Osteocyte (in vitro differentiated cells): ENCODE measurements around the gene UQCRHL. TPM values are rescaled to one million over a fixed set of nuclear protein-coding genes. Genes with fewer than 3 reads are reported as not detected.
A peak's percentile ranks its signal among the peaks of the same experiment; 100 is the strongest.
"Not testable (repeated sequence)": the region's sequence is repeated elsewhere in the genome, so short reads cannot be mapped to it uniquely, and the experiment has no call there.

ENCODE experiments used
- DNase-seq: peaks from one replicate; pipeline ENCODE4 v3.0.0; 2021; ENCODE audit warnings: mixed read lengths; ENCODE audit not compliant: unreplicated experiment; ENCODE audit errors: extremely low spot score
- H3K27ac Mint-ChIP-seq: one replicate; pipeline ENCODE4 v1.8.0; 2021; ENCODE audit warnings: mild to moderate bottlenecking, mixed read lengths; ENCODE audit not compliant: unreplicated experiment
- H3K27me3 Mint-ChIP-seq: one replicate; pipeline ENCODE4 v1.8.0; 2021; ENCODE audit warnings: mixed read lengths; ENCODE audit not compliant: unreplicated experiment
- H3K36me3 Mint-ChIP-seq: one replicate; pipeline ENCODE4 v1.8.0; 2021; ENCODE audit warnings: mixed read lengths; ENCODE audit not compliant: unreplicated experiment
- H3K4me1 Mint-ChIP-seq: one replicate; pipeline ENCODE4 v1.8.0; 2021; ENCODE audit warnings: mixed read lengths; ENCODE audit not compliant: unreplicated experiment
- H3K4me3 Mint-ChIP-seq: one replicate; pipeline ENCODE4 v1.8.0; 2021; ENCODE audit warnings: mild to moderate bottlenecking, moderate library complexity, mixed read lengths; ENCODE audit not compliant: unreplicated experiment
- H3K9me3 Mint-ChIP-seq: one replicate; pipeline ENCODE4 v1.8.0; 2021; ENCODE audit warnings: mixed read lengths; ENCODE audit not compliant: unreplicated experiment
- CTCF ChIP-seq: fragments of 200-600 bp; sonication (generic); IDR thresholded peaks from 2 replicates; pipeline ENCODE4 v1.5.0; 2021; ENCODE audit warnings: antibody characterized with exemption, mild to moderate bottlenecking, moderate library complexity
- total RNA-seq: library from RNA; stranded (reverse); gene quantifications from 2 replicates; pipeline ENCODE4 v1.2.1, GENCODE V29; 2021

Gene UQCRHL
- total RNA-seq, 1 donor from 2014 or later, result 1.6 TPM

DNA sequence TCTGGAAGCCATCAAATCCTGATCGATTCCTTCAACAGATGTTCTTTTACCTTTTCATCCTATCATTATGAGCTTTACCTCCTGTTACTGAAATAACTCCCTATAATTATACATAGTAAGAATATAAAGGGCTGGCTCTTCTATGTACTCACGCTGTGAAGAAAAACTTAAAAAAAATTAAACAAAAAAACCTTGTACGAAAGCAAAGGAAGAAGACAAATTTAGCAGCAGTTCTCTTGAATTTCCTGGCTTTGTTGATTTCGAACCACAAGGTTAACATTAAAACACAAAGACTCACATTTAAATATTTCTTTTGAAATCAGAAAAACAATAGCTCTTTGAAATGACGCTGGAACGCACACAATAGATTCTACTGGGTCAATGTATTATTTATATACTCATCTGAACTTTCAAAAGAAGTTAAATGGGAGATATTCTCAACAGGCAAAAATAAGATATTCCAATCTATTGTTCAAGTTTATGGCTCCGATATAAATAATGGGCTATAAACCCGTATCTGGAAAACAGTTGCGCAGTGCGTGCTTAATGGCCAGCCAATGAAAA is 26.5 kb upstream of the UQCRHL start:
- Mint-ChIP-seq H3K27me3 (no peaks in the 10 kb centered on the region), H3K27ac (peak overlapping the region; percentile 99), H3K9me3 (no peaks in the 10 kb centered on the region), H3K4me3 (peak overlapping the region; percentile 93), H3K36me3 (peaks cover 1% of the 10 kb centered on the region), H3K4me1 (peaks cover 30% of the 10 kb centered on the region)
- TF ChIP-seq CTCF, result no peak
- DNase-seq, result no peak

DNA sequence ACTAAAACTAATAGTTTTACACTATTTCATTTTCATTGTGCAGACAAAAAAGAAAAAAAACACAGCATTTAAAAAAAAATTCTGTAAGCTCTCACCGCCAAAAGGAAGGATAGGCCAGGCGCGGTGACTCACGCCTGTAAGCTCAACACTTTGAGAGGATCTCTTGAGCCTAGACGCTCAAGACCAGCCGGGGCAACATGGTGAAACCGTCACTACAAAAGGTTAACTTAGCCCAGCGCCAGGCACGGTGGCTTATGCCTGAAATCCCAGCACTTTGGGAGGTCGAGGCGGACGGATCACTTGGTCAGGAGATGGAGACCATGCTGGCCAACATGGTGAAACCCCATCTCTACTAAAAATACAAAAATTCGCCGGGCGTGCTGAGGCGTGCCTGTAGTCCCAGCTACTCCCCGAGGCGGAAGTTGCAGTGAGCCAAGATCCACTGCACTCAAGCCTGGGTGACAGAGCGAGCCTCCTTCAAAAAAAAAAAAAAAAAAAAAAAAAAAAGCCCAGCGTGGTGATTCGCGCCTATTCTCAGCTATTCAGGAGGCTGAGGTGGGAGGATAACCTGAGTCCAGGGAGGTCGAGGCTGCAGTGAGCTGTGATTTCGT is 25.7 kb upstream of the UQCRHL start:
- Mint-ChIP-seq H3K4me3 (peak overlapping the region; percentile 93), H3K27me3 (no peaks in the 10 kb centered on the region), H3K36me3 (peaks cover 1% of the 10 kb centered on the region), H3K4me1 (peaks cover 30% of the 10 kb centered on the region), H3K27ac (peak overlapping the region; percentile 99), H3K9me3 (no peaks in the 10 kb centered on the region)
- DNase-seq, result no peak
- no peak for TF ChIP-seq CTCF

DNA sequence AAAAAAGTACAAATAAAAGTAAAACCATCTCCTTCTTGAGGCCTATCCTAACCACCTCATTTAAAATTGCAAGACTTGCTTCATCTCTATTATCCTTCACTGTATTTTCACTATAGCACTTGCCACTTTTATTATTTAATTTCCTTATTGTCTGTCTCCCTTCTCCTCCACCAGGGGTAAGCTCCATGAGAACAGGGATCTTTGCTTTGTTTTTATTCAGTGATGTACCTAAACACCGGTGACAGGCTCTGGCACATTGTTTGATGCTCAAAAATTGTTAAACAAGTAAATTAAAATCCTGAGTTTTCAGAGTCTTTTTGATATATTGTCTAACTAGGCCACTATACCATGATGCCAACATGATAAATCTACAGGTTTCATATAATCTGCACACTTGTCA is 22.8 kb upstream of the UQCRHL start:
- no peak for DNase-seq
- no peak overlapping the region for H3K27ac Mint-ChIP-seq
- no peak for TF ChIP-seq CTCF
- no peaks in the 10 kb centered on the region for H3K27me3 Mint-ChIP-seq
- H3K4me3 Mint-ChIP-seq, result no peak overlapping the region
- H3K36me3 Mint-ChIP-seq, result peaks cover 1% of the 10 kb centered on the region
- H3K4me1 Mint-ChIP-seq, result peaks cover 36% of the 10 kb centered on the region
- H3K9me3 Mint-ChIP-seq, result no peaks in the 10 kb centered on the region

DNA sequence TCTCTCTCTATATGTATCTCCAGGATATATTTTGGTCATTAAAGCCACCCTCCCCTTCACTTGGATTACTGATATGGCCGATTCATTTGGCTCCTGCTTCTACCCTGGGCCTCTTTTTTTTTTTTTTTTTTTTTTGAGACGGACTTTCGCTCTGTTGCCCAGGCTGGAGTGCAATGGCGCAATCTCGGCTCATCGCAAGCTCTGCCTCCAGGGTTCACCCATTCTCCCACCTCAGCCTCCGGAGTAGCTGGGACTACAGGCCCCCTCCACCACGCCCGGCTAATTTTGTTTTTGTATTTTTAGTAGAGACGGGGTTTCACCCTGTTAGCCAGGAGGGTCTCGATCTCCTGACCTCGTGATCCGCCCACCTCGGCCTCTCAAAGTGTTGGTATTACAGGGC is 21.5 kb upstream of the UQCRHL start:
- H3K4me1 Mint-ChIP-seq, result peaks cover 36% of the 10 kb centered on the region
- H3K36me3 Mint-ChIP-seq, H3K4me3 Mint-ChIP-seq, H3K9me3 Mint-ChIP-seq, DNase-seq, H3K27ac Mint-ChIP-seq, H3K27me3 Mint-ChIP-seq: not testable (repeated sequence)

- H3K27ac Mint-ChIP-seq, DNase-seq, H3K27me3 Mint-ChIP-seq, H3K4me3 Mint-ChIP-seq, H3K36me3 Mint-ChIP-seq, H3K9me3 Mint-ChIP-seq: not testable (repeated sequence)
- peaks cover 25% of the 10 kb centered on the region for H3K4me1 Mint-ChIP-seq
Observed at GRCh38 chr1:15827567-15827966, 20.1 kb upstream of the UQCRHL start.

DNA sequence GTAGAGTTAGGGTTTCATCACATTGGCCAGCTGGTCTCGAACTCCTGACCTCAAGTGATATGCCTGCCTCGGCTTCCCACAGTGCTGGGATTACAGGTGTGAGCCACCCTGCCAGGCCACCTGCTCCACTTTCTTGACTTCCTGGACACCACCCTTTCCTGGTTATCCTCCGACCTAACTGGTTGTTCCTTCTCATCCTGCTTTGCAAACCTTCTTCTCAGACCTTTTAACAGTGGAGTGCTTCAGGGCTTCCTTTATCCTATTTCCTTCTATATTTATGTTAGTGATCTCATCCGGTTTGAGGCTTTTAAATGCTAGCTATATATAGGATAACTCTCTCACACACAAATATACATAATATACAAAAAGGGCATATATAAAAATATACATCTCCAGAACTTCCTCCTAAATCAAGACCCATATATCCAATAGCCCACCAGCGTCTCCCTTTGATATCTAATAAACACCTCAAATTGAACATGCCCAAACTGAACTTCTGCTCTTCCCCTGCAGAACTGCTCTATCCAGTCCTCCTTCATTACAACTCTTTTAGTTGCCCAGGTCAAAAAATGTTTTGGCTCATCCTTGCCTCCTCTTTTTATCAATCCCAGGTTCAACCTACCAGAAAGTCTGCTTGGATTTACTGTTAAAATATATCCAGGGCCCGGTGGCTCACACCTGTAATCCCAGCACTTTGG is 19.5 kb upstream of the UQCRHL start:
- no peak for DNase-seq
- Mint-ChIP-seq H3K36me3 (peaks cover 1% of the 10 kb centered on the region), H3K9me3 (no peaks in the 10 kb centered on the region), H3K27ac (no peak overlapping the region), H3K4me3 (no peak overlapping the region), H3K27me3 (no peaks in the 10 kb centered on the region), H3K4me1 (peaks cover 25% of the 10 kb centered on the region)
- TF ChIP-seq CTCF, result no peak
